ENCODE results near the gene GABARAPL1.
A peak's percentile ranks its signal among the peaks of the same experiment; 100 is the strongest.
"Not testable (repeated sequence)": the region's sequence is repeated elsewhere in the genome, so short reads cannot be mapped to it uniquely, and the experiment has no call there.

GABARAPL1 gene

GRCh38 chr12:10182354-10183049 lies 30.2 kb upstream of the GABARAPL1 start:
- Histone ChIP-seq H3K27me3 (replicated peaks) (no peaks in the 10 kb centered on the region), H3K36me3 (replicated peaks) (no peaks in the 10 kb centered on the region), H3K27ac (peak overlapping the region; percentile 36), H3K4me3 (ENCODE audit: low read depth, low read length) (no peak overlapping the region)
- TF ChIP-seq CTCF (IDR thresholded peaks at IDR 0.05; ENCODE audit: low read depth, low read length, missing control alignments) = no peak
- in situ Hi-C loops (cut with HindIII; ENCODE audit: low pct_ligation_motif_present, low sequenced_read_pairs) = no loop called here
- peak; percentile 74 for DNase-seq

GRCh38 chr12:10184261-10184843 lies 28.3 kb upstream of the GABARAPL1 start:
- TF ChIP-seq CTCF (IDR thresholded peaks at IDR 0.05; ENCODE audit: low read depth, low read length, missing control alignments) = no peak
- no peak for DNase-seq
- in situ Hi-C loops (cut with HindIII; ENCODE audit: low pct_ligation_motif_present, low sequenced_read_pairs) = no loop called here
- no peaks in the 10 kb centered on the region for H3K36me3 ChIP-seq (replicated peaks)
- no peak overlapping the region for H3K27ac ChIP-seq
- no peaks in the 10 kb centered on the region for H3K27me3 ChIP-seq (replicated peaks)
- no peak overlapping the region for H3K4me3 ChIP-seq (ENCODE audit: low read depth, low read length)

- Histone ChIP-seq H3K36me3 (replicated peaks) (no peaks in the 10 kb centered on the region), H3K27ac (no peak overlapping the region), H3K4me3 (ENCODE audit: low read depth, low read length) (no peak overlapping the region), H3K27me3 (replicated peaks) (no peaks in the 10 kb centered on the region)
- in situ Hi-C loops (cut with HindIII; ENCODE audit: low pct_ligation_motif_present, low sequenced_read_pairs) = no loop called here
- DNase-seq = no peak
- TF ChIP-seq CTCF (IDR thresholded peaks at IDR 0.05; ENCODE audit: low read depth, low read length, missing control alignments) = no peak
These were observed 26.4 kb upstream of the GABARAPL1 start for GRCh38 chr12:10186299-10186698.

- in situ Hi-C loops (cut with HindIII; ENCODE audit: low pct_ligation_motif_present, low sequenced_read_pairs); H3K4me3 ChIP-seq (ENCODE audit: low read depth, low read length); H3K27ac ChIP-seq; H3K36me3 ChIP-seq (replicated peaks); H3K27me3 ChIP-seq (replicated peaks); DNase-seq: not testable (repeated sequence)
These were observed 25.7 kb upstream of the GABARAPL1 start for GRCh38 chr12:10186958-10187357.

GRCh38 chr12:10189653-10190052 lies 23.0 kb upstream of the GABARAPL1 start:
- Histone ChIP-seq H3K4me3 (ENCODE audit: low read depth, low read length) (no peak overlapping the region), H3K36me3 (replicated peaks) (no peaks in the 10 kb centered on the region), H3K27me3 (replicated peaks) (no peaks in the 10 kb centered on the region), H3K27ac (no peak overlapping the region)
- no peak for DNase-seq
- no peak for TF ChIP-seq CTCF (IDR thresholded peaks at IDR 0.05; ENCODE audit: low read depth, low read length, missing control alignments)
- in situ Hi-C loops (cut with HindIII; ENCODE audit: low pct_ligation_motif_present, low sequenced_read_pairs) = no loop called here

GRCh38 chr12:10190558-10191388 lies 21.9 kb upstream of the GABARAPL1 start:
- H3K27ac ChIP-seq = no peak overlapping the region
- peak; percentile 91 for TF ChIP-seq CTCF (IDR thresholded peaks at IDR 0.05; ENCODE audit: low read depth, low read length, missing control alignments)
- peak; percentile 70 for DNase-seq
- H3K27me3 ChIP-seq (replicated peaks) = no peaks in the 10 kb centered on the region
- in situ Hi-C loops (cut with HindIII; ENCODE audit: low pct_ligation_motif_present, low sequenced_read_pairs) = no loop called here
- H3K36me3 ChIP-seq (replicated peaks) = no peaks in the 10 kb centered on the region
- no peak overlapping the region for H3K4me3 ChIP-seq (ENCODE audit: low read depth, low read length)

Data from brain microvascular endothelial cell (primary cell).